Loucy (cell line): Measurements from ENCODE around the gene TSPAN32.

ENCODE experiments used
- H2AFZ ChIP-seq: fragments of 200-600 bp; sonication (generic); 2 replicates; pipeline ENCODE4 v1.6.0; 2016; ENCODE audit warnings: antibody characterized with exemption, mild to moderate bottlenecking, low read length, moderate library complexity
- H3F3A ChIP-seq: fragments of 200-600 bp; 2 replicates; pipeline ENCODE4 v1.6.0; 2016; ENCODE audit warnings: antibody characterized with exemption, low read depth, mild to moderate bottlenecking
- H3K27me3 ChIP-seq: fragments of 200-600 bp; sonication (generic); 2 replicates; pipeline ENCODE4 v1.6.1; 2014; ENCODE audit warnings: low read length, mild to moderate bottlenecking; ENCODE audit not compliant: insufficient read depth, poor library complexity, severe bottlenecking
- H3K36me3 ChIP-seq: fragments of 200-600 bp; sonication (generic); 2 replicates; pipeline ENCODE4 v1.6.1; 2016; ENCODE audit warnings: low read length; ENCODE audit not compliant: insufficient read depth
- H3K4me1 ChIP-seq: fragments of 200-600 bp; sonication (generic); 2 replicates; pipeline ENCODE4 v1.5.1; 2014; ENCODE audit warnings: low read length, mild to moderate bottlenecking; ENCODE audit not compliant: insufficient read depth, poor library complexity, severe bottlenecking
- H3K4me2 ChIP-seq: fragments of 200-600 bp; sonication (generic); 2 replicates; pipeline ENCODE4 v1.6.0; 2014; ENCODE audit warnings: antibody characterized with exemption, low read length, low read depth, mild to moderate bottlenecking; ENCODE audit not compliant: poor library complexity, severe bottlenecking
- H3K4me3 ChIP-seq: fragments of 200-600 bp; sonication (generic); 2 replicates; pipeline ENCODE4 v1.5.1; 2014; ENCODE audit warnings: low read length, mild to moderate bottlenecking, mixed read lengths; ENCODE audit not compliant: poor library complexity, severe bottlenecking
- H3K79me2 ChIP-seq: fragments of 200-600 bp; sonication (generic); 2 replicates; pipeline ENCODE4 v1.6.1; 2014; ENCODE audit warnings: low read length; ENCODE audit not compliant: insufficient read depth
- H3K9ac ChIP-seq: fragments of 200-600 bp; sonication (generic); 2 replicates; pipeline ENCODE4 v1.6.0; 2014; ENCODE audit warnings: mild to moderate bottlenecking, low read depth, low read length, moderate library complexity; ENCODE audit not compliant: poor library complexity, severe bottlenecking
- H3K9me2 ChIP-seq: fragments of 200-600 bp; sonication (generic); replicated peaks from 2 replicates; pipeline ENCODE4 v1.6.1; 2016; ENCODE audit warnings: low read depth, low read length, mixed read lengths
- H3K9me3 ChIP-seq: fragments of 200-600 bp; sonication (generic); 2 replicates; pipeline ENCODE4 v1.6.1; 2014; ENCODE audit warnings: mild to moderate bottlenecking, antibody characterized with exemption, low read length, low read depth; ENCODE audit not compliant: insufficient read depth
- H4K20me1 ChIP-seq: fragments of 200-600 bp; sonication (generic); 2 replicates; pipeline ENCODE4 v1.6.0; 2014; ENCODE audit warnings: antibody characterized with exemption, low read length, mild to moderate bottlenecking; ENCODE audit not compliant: insufficient read depth, poor library complexity, severe bottlenecking
- EZH2phosphoT487 ChIP-seq: fragments of 200-600 bp; IDR thresholded peaks from 2 replicates; pipeline ENCODE4 v1.6.1; 2018; ENCODE audit warnings: antibody characterized with exemption, mild to moderate bottlenecking, moderate library complexity, borderline replicate concordance
- TF ChIP-seq, protein P1 (sequence below): fragments of 200-600 bp; sonication (generic); conservative IDR thresholded peaks from 2 replicates; pipeline ENCODE4 v1.5.1; 2014; ENCODE audit warnings: mild to moderate bottlenecking, antibody characterized with exemption, low read length

The TSPAN32 gene

GRCh38 chr11:2262301-2263070 is 39.3 kb upstream of the TSPAN32 start:
- H3K27me3 ChIP-seq = no peaks in the 10 kb centered on the region

GRCh38 chr11:2263071-2263565 is 38.7 kb upstream of the TSPAN32 start:
- Histone ChIP-seq H3K4me1 (peaks cover 18% of the 10 kb centered on the region), H3F3A (no peaks in the 10 kb centered on the region), H3K36me3 (no peaks in the 10 kb centered on the region), H3K9me3 (no peaks in the 10 kb centered on the region), H3K4me2 (no peak overlapping the region), H4K20me1 (no peaks in the 10 kb centered on the region), H3K27me3 (no peaks in the 10 kb centered on the region), H3K4me3 (no peak overlapping the region), H3K9ac (no peak overlapping the region), H3K79me2 (no peaks in the 10 kb centered on the region), H3K9me2 (no peaks in the 10 kb centered on the region), H2AFZ (no peak overlapping the region)
- TF ChIP-seq, protein P1, sequence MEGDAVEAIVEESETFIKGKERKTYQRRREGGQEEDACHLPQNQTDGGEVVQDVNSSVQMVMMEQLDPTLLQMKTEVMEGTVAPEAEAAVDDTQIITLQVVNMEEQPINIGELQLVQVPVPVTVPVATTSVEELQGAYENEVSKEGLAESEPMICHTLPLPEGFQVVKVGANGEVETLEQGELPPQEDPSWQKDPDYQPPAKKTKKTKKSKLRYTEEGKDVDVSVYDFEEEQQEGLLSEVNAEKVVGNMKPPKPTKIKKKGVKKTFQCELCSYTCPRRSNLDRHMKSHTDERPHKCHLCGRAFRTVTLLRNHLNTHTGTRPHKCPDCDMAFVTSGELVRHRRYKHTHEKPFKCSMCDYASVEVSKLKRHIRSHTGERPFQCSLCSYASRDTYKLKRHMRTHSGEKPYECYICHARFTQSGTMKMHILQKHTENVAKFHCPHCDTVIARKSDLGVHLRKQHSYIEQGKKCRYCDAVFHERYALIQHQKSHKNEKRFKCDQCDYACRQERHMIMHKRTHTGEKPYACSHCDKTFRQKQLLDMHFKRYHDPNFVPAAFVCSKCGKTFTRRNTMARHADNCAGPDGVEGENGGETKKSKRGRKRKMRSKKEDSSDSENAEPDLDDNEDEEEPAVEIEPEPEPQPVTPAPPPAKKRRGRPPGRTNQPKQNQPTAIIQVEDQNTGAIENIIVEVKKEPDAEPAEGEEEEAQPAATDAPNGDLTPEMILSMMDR = no peak
- no peak for TF ChIP-seq EZH2phosphoT487

More at GRCh38 chr11:2262301-2263070, 39.3 kb upstream of the TSPAN32 start:
- no peaks in the 10 kb centered on the region for H3K9me3 ChIP-seq
- no peaks in the 10 kb centered on the region for H3K79me2 ChIP-seq
- no peak overlapping the region for H3K9ac ChIP-seq
- H4K20me1 ChIP-seq = no peaks in the 10 kb centered on the region
- H3F3A ChIP-seq = no peaks in the 10 kb centered on the region
- H3K4me3 ChIP-seq = no peak overlapping the region
- no peaks in the 10 kb centered on the region for H3K9me2 ChIP-seq
- H3K4me2 ChIP-seq = no peak overlapping the region
- TF ChIP-seq EZH2phosphoT487 = no peak
- TF ChIP-seq, protein P1 = no peak; the same call in 1 of the 2 replicates
- peaks cover 18% of the 10 kb centered on the region for H3K4me1 ChIP-seq
- no peaks in the 10 kb centered on the region for H3K36me3 ChIP-seq
- no peak overlapping the region for H2AFZ ChIP-seq

GRCh38 chr11:2263724-2264360 is 38.0 kb upstream of the TSPAN32 start:
- Histone ChIP-seq H3K9me3 (no peaks in the 10 kb centered on the region), H2AFZ (no peak overlapping the region), H3K36me3 (no peaks in the 10 kb centered on the region), H4K20me1 (no peaks in the 10 kb centered on the region), H3K27me3 (no peaks in the 10 kb centered on the region), H3K4me3 (no peak overlapping the region), H3K4me2 (no peak overlapping the region), H3F3A (no peaks in the 10 kb centered on the region), H3K79me2 (no peaks in the 10 kb centered on the region), H3K4me1 (peaks cover 18% of the 10 kb centered on the region), H3K9ac (no peak overlapping the region), H3K9me2 (no peaks in the 10 kb centered on the region)
- TF ChIP-seq, protein P1 = no peak
- TF ChIP-seq EZH2phosphoT487 = no peak
